ENCODE results near the gene TXNRD1. TPM values are rescaled to one million over a fixed set of nuclear protein-coding genes. Genes with fewer than 3 reads are reported as not detected.

The TXNRD1 gene
- total RNA-seq, 1 donor from 2014 or later = 105 TPM

- Mint-ChIP-seq H3K36me3 (ENCODE audit: low read depth, unreplicated experiment) (no peaks in the 10 kb centered on the region), H3K4me1 (ENCODE audit: unreplicated experiment) (no peaks in the 10 kb centered on the region), H3K27me3 (ENCODE audit: unreplicated experiment) (peaks cover 3% of the 10 kb centered on the region), H3K9me3 (ENCODE audit: unreplicated experiment) (no peaks in the 10 kb centered on the region), H3K4me3 (ENCODE audit: unreplicated experiment) (no peak overlapping the region), H3K27ac (ENCODE audit: unreplicated experiment) (no peak overlapping the region)
- TF ChIP-seq CTCF (IDR thresholded peaks at IDR 0.05; ENCODE audit: unreplicated experiment) = no peak
- no peak for DNase-seq (ENCODE audit: low spot score)
Observed at GRCh38 chr12:104272938-104273337, 57.4 kb downstream of the TXNRD1 start.

GRCh38 chr12:104273503-104273902, 57.9 kb downstream of the TXNRD1 start:
- no peaks in the 10 kb centered on the region for H3K36me3 Mint-ChIP-seq (ENCODE audit: low read depth, unreplicated experiment)
- no peak overlapping the region for H3K27ac Mint-ChIP-seq (ENCODE audit: unreplicated experiment)
- H3K4me3 Mint-ChIP-seq (ENCODE audit: unreplicated experiment) = no peak overlapping the region
- H3K27me3 Mint-ChIP-seq (ENCODE audit: unreplicated experiment) = peaks cover 3% of the 10 kb centered on the region
- DNase-seq (ENCODE audit: low spot score) = no peak
- H3K9me3 Mint-ChIP-seq (ENCODE audit: unreplicated experiment) = no peaks in the 10 kb centered on the region
- no peak for TF ChIP-seq CTCF (IDR thresholded peaks at IDR 0.05; ENCODE audit: unreplicated experiment)
- no peaks in the 10 kb centered on the region for H3K4me1 Mint-ChIP-seq (ENCODE audit: unreplicated experiment)

GRCh38 chr12:104274811-104275210, 59.2 kb downstream of the TXNRD1 start:
- Mint-ChIP-seq H3K27ac (ENCODE audit: unreplicated experiment) (no peak overlapping the region), H3K4me1 (ENCODE audit: unreplicated experiment) (no peaks in the 10 kb centered on the region), H3K4me3 (ENCODE audit: unreplicated experiment) (no peak overlapping the region), H3K36me3 (ENCODE audit: low read depth, unreplicated experiment) (no peaks in the 10 kb centered on the region), H3K27me3 (ENCODE audit: unreplicated experiment) (peaks cover 3% of the 10 kb centered on the region), H3K9me3 (ENCODE audit: unreplicated experiment) (no peaks in the 10 kb centered on the region)
- TF ChIP-seq CTCF (IDR thresholded peaks at IDR 0.05; ENCODE audit: unreplicated experiment) = no peak
- DNase-seq (ENCODE audit: low spot score) = no peak

- TF ChIP-seq CTCF (IDR thresholded peaks at IDR 0.05; ENCODE audit: unreplicated experiment) = no peak
- Mint-ChIP-seq H3K36me3 (ENCODE audit: low read depth, unreplicated experiment) (no peaks in the 10 kb centered on the region), H3K9me3 (ENCODE audit: unreplicated experiment) (no peaks in the 10 kb centered on the region), H3K4me3 (ENCODE audit: unreplicated experiment) (no peak overlapping the region), H3K4me1 (ENCODE audit: unreplicated experiment) (peaks cover 4% of the 10 kb centered on the region), H3K27me3 (ENCODE audit: unreplicated experiment) (peaks cover 3% of the 10 kb centered on the region), H3K27ac (ENCODE audit: unreplicated experiment) (no peak overlapping the region)
- DNase-seq (ENCODE audit: low spot score) = no peak
Observed at GRCh38 chr12:104275689-104276088, 60.1 kb downstream of the TXNRD1 start.

GRCh38 chr12:104276273-104277131, 60.9 kb downstream of the TXNRD1 start:
- peaks cover 3% of the 10 kb centered on the region for H3K27me3 Mint-ChIP-seq (ENCODE audit: unreplicated experiment)
- no peak overlapping the region for H3K4me3 Mint-ChIP-seq (ENCODE audit: unreplicated experiment)
- H3K4me1 Mint-ChIP-seq (ENCODE audit: unreplicated experiment) = peaks cover 4% of the 10 kb centered on the region
- H3K9me3 Mint-ChIP-seq (ENCODE audit: unreplicated experiment) = no peaks in the 10 kb centered on the region
- DNase-seq (ENCODE audit: low spot score) = no peak
- TF ChIP-seq CTCF (IDR thresholded peaks at IDR 0.05; ENCODE audit: unreplicated experiment) = no peak
- no peak overlapping the region for H3K27ac Mint-ChIP-seq (ENCODE audit: unreplicated experiment)
- no peaks in the 10 kb centered on the region for H3K36me3 Mint-ChIP-seq (ENCODE audit: low read depth, unreplicated experiment)
